NCI-H2227 (cell line): ENCODE data around the gene TANGO6.

ENCODE experiments used
- DNase-seq: peaks from one replicate; lab custom pipeline; 2025; ENCODE audit not compliant: unreplicated experiment; lab: John Stamatoyannopoulos, UW

TANGO6 gene

DNA sequence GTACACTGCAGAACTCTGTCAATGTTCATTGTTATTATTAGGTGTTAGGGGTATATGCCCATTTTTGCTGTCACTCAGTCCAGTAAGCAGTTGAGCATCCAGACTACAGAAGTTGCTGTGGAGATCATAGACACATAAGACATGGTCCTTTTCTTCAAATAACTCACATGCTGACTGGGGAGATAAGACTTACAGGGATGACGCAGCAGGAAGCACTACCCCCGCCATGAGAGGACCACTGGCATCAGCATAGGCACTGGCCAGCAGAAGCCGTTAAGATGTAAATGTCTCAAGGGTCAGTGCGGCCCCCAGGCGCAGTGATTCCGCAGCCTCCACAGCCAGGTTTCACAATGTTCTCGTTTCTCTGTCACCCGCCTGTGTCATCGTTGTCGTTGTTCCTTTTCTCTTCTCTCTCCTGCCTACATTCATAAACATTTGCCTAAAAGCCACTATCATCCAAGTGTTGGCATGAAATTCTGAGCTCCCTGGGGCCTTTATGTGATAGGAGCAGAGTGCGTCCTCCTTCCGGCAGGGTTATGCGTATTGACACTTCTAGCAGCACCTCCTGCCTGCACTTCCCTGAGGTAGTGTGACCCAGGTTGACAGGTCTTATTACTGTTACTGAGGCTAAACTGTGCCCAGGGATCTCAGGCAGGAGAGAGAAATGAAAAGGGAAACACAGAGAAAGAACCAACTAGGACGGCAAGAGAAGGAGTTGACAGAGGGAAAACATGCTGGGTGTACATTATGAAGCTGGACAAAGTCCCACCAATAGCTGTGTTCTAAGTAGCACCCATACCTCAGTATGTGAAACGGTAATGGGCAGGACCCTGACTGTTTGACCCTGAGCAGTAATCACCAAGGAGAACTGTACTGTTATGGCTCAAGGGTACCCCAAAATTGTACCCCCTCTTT lies 17.9 kb downstream of the TANGO6 start:
- no peak for DNase-seq

DNA sequence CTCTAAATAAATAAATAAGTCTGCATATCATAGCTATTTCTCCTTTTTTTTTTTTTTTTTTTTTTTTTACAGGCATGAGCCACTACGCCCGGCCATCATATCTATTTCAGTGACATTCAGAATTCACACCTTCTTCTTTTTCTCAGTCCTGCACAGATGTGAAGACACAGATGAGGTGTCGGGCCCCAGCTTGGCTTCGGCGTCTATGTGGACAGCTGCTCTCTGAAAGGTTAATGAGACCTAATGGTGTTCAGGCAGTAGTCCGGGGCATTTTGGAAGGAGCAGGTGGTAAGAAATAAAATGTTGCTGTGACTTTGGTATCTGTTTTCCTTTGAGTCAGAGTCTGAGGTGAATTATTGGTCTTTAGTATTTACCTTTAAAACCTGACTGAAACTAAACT lies 23.6 kb downstream of the TANGO6 start:
- DNase-seq: no peak

GRCh38 chr16:68869492-68870088 lies 26.3 kb downstream of the TANGO6 start:
- no peak for DNase-seq

DNA sequence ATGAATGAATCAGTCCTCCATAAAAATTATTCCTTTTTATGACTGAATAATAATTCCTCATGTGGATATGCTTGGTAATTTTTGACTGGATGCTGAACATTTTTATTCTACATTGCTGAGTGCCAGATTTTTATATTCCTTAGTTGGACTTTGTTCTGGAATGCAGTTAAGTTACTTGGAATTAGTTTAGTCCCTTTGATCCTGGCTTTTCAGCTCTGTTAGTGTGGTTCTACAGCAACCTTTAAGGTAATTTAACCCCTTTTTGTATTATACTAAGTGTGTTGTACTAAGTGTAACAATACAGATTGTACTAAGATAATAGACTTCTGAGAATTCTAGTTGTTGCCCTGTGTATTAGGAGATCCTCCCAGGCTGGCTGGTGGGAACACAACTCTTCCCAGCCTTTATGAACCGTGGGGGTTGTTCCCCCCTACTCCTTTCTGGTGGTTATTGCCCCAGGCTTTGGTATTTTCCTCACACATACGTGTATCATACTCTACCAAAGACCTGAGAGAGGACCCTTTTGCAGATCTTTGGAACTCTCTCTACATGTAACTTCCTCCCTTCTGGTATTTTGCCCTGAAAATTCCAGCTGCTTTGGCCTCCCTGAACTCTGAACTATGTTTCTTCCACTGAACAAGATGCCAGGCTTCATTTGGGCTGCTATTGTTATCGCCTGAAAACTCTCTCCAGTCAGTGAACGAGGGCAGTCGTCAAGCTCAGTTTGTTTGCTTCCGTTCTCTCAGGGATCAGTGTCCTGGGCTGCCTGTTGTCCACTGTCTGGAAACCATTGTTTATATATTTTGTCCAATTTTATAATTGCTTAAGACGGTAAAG lies 30.5 kb downstream of the TANGO6 start:
- DNase-seq: no peak

DNA sequence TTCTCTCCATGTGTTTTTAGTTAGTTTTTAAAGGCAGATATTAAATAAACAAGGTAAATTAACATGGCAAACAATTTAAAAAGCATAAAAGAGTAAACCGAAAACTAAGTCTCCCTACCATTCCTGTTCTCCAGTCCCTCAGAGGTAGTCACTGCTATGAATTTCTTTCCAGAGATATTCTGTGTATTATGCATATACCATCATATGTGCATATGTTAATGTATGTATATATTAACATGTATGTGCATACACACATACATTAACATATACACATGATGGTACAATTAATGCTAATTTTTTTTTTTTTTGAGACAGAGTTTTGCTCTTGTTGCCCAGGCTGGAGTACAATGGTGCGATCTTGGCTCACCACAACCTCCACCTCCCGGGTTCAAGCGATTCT lies 32.5 kb downstream of the TANGO6 start:
- no peak for DNase-seq

GRCh38 chr16:68883685-68884084 lies 40.4 kb downstream of the TANGO6 start:
- no peak for DNase-seq

GRCh38 chr16:68884401-68884800 lies 41.1 kb downstream of the TANGO6 start:
- DNase-seq: no peak

DNA sequence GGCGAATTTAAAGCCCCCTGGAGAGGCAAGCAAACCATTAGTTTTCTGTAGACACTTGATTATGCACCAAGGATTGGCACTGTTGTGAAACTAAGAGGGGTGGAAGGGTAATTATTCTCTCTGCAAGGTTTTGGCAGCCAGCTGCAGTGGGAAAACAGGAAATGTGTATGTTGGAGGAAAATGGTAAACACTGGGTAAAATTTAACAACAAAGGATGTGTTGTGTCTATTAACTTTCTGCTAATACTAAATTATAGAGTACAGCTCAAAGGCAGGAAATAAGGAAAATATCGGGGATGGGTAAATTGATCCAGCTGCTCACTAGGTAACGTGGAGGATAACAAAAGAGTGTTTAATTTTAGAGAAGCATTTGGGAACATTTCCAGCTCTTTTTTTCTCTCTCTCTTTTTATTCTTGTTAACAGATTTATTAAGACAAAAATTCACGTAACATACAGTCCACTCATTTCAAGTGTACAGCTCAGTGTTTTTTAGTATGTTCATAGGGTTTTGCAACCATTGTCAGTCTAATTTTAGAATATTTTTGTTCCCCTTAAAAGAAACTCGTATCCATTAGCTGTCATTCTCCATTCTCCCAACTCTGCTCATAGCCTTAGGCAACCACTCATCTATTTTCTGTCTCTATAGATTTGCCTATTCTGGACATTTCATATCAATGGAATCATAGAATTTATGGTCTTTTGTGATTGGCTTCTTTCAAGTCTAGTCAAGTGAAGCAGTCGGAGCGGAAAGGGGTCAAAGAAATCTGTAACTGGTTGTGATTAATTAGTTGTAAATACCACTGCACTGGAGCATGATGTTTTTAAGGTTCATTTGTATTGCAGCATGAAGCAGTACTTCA lies 41.8 kb downstream of the TANGO6 start:
- DNase-seq: peak; percentile 48

GRCh38 chr16:68887107-68887506 lies 43.8 kb downstream of the TANGO6 start:
- DNase-seq: no peak

DNA sequence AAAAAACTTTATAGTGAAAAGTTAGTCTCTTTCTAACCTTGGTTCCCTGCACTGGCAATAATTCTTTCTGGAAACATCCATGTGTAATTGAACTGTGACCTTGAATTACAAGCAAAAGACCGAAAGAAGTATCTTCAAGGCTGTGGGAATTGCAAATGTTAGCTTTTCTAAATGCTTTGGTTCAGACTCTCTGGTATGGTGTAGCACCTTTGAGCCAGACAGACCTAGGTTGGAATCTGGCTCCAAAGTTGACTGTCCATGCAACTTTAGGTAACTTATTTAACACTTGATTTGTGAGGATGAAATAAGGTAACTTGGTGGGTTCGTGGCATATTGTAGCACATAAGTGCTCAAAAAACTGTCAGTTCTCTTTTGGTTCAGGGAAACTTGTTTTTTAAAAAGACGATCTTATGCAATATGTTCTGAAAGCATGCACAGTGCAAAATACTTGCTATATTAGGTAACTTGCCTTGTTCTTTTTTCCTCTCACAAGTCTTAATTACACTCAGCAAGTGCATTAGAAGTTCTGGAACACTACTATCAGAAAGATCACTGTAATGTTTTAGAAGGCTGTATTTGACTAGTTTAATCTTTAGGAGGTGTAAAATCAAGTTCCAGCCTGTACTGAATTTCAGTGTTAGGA lies 46.3 kb downstream of the TANGO6 start:
- no peak for DNase-seq

DNA sequence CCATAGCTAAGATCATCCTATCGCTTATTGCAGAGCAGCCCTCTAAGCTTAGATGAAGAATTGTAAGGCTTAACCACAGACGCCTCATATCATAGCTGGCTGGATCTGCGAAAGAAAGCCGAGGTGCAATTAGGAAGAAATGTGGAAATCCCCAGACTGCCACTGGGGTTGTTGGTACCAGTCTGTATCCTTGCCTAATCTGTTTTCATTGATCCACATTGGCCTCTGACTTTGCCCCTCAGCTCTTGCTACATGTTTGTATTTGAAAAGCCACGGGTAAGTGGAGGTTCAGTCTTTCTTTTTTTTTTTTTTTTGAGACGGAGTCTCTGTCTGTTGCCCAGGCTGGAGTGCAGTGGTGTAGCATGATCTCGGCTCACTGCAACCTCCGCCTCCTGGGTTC lies 48.9 kb downstream of the TANGO6 start:
- no peak for DNase-seq

DNA sequence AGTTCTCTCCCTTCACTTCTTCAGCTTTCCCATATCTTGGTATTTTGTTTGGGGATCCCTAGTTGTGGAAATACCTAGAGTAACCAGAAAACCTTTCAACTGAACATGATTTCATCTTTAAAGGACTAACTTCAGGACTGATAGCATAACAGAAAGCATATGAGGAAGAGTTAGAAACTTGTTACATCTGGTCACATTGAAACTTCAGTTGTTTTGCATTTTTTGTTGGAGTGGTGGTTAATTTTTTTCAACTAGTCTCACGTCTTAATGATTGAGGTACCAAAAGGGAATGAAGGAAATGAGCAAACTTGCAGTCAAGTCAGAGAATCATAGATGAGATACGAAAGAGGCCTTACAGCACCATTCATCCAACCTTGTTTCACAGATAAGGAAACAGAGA lies 49.6 kb downstream of the TANGO6 start:
- no peak for DNase-seq

GRCh38 chr16:68893710-68894705 lies 50.7 kb downstream of the TANGO6 start:
- DNase-seq: no peak

DNA sequence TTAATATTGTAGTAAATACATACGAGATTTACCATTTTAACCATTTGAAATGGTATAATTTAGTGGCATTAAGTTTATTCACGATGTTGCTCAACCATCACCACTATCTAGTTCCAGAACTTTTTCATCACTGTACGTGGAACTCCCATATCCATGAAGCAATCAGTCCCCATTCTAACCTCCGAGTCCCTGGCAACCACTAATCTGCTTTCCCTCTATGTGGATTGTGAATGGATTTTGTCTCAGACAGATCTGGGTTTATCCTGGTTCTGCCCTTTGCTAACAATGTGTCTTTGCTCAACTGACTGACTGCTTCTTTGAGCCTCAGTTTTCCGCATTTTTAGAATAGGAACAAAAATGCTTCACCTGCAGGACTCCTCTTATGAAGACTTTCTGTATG lies 51.4 kb downstream of the TANGO6 start:
- DNase-seq: no peak

- DNase-seq: no peak
Measured at GRCh38 chr16:68898026-68898425, 54.7 kb downstream of the TANGO6 start.

DNA sequence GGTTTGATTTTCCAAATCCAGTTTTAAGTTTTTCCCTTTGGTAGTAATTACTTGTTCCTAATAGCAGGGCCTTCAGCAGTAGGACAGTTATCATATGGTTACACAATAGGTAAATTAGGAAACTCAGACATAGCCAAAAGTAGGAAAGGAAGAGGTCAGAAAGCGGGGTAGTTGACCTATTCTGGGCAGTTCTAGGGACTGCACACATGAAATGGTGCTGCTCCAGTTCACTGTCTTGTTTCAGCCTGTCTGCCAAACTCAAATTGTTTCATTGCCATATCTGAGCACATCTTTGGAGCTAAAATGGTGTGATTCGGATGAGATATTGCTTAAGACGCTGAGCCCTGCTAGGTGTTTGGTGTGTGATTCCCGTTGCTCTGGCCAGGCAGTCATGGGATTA lies 56.7 kb downstream of the TANGO6 start:
- DNase-seq: no peak

DNA sequence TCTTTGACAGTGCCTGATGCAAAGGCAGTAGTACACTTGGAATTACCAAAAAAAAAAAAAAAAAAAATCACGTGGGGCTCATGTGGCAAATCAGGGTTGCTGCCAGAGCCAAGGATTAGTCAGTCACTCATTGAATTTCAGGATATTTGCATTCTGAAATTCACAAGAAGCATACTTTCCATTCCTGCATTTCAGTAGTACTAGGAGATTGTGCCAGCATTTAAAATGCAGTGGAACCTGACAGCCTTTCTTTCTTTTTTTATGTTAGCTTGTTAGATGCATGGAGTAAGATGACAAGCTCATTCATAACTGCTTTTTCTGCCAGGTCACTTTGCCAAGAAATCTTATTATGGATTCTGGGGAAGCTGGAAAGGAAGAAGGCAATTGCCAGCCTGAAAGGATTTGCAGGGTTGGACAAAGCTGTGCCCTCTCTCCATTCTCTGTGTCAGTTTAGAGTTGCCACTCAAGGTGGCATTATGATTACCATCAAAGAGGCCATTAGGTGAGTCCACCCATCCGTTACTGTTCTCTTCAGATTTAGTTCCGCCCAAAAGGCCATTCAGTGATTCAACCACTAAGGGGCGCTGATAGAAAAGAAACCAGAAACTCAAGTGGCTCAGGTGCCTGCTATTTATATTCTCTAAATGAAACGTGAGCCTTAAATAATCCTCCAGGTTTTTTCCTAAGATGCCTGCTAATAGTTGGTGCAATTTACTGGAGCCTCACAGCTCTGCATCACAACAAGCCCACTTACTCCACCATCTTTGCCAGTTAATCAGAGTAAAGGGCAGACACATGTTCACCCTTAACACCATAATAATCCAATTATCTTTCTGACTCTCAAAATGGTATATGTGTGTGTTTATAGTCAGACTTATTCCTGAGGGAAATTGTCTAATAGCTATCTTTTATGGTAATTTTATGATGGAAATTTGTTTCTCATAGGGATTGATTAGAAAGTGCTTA lies 59.0 kb downstream of the TANGO6 start:
- DNase-seq: peak; percentile 84

GRCh38 chr16:68902969-68903345 lies 59.6 kb downstream of the TANGO6 start:
- DNase-seq: no peak
